H1 (cell line): ENCODE measurements around the gene NCF2. TPM values are rescaled to one million over a fixed set of nuclear protein-coding genes. Genes with fewer than 3 reads are reported as not detected.

Experiments used
- CTCF ChIA-PET: fragments of 300-600 bp; sonication (Branson Sonifier 250); formaldehyde crosslinking; loops from one replicate; lab custom pipeline; 2021; ENCODE audit not compliant: partially characterized antibody; lab: Charles Lee
- POLR2A ChIA-PET: fragments of 300-600 bp; sonication (Branson Sonifier 250); formaldehyde crosslinking; loops from one replicate; lab custom pipeline; 2021; ENCODE audit warnings: inconsistent platforms; ENCODE audit not compliant: partially characterized antibody; lab: Charles Lee
- DNase-seq, 2 experiments: peaks; one replicate each; pipeline versions ENCODE4 v3.0.0 to v3.0.0-alpha.2; 2010 to 2022; ENCODE audit warnings: low spot score in 2 of 2, low read depth in 1 of 2, mixed read lengths in 1 of 2
- FAIRE-seq: peaks from 2 replicates; lab custom pipeline; 2011; peaks lifted over from hg19 to GRCh38; lab: Jason Lieb, UNC
- H2AFZ ChIP-seq: 2 replicates; pipeline ENCODE4 v1.8.1; 2012; ENCODE audit warnings: low read length, inconsistent platforms
- H2AK5ac ChIP-seq: 2 replicates; pipeline ENCODE4 v1.6.1; 2013; ENCODE audit warnings: low read depth, low read length
- H2BK120ac ChIP-seq: replicated peaks from 2 replicates; pipeline ENCODE3; 2013; ENCODE audit warnings: low read depth, low read length, inconsistent platforms
- H2BK12ac ChIP-seq: 2 replicates; pipeline ENCODE4 v1.6.1; 2013; ENCODE audit warnings: low read depth, low read length
- H2BK15ac ChIP-seq: 2 replicates; pipeline ENCODE4 v1.6.1; 2013; ENCODE audit warnings: low read length
- H2BK20ac ChIP-seq: 2 replicates; pipeline ENCODE4 v1.6.1; 2013; ENCODE audit warnings: low read length
- H2BK5ac ChIP-seq: 2 replicates; pipeline ENCODE4 v1.6.1; 2013; ENCODE audit warnings: low read depth, low read length
- H3K14ac ChIP-seq: 2 replicates; pipeline ENCODE4 v1.6.1; 2013; ENCODE audit warnings: inconsistent platforms; ENCODE audit not compliant: insufficient read length
- H3K18ac ChIP-seq: 2 replicates; pipeline ENCODE4 v1.6.1; 2013; ENCODE audit warnings: low read length; ENCODE audit errors: extremely low read depth
- H3K23ac ChIP-seq: 2 replicates; pipeline ENCODE4 v1.6.1; 2013; ENCODE audit warnings: inconsistent platforms; ENCODE audit not compliant: insufficient read length
- H3K23me2 ChIP-seq: 2 replicates; pipeline ENCODE4 v1.6.1; 2013; ENCODE audit warnings: low read depth, low read length
- H3K27ac ChIP-seq: 2 replicates; pipeline ENCODE4 v1.6.1; 2011; ENCODE audit warnings: low read depth, low read length, inconsistent platforms
- H3K27me3 ChIP-seq, 4 experiments: replicated peaks in 1 of 4; 1 replicate in 1 of 4; 2 replicates in 3 of 4; pipeline versions ENCODE4 v1.6.1 to v1.8.1; 2011 to 2013; ENCODE audit warnings: low read length in 3 of 4, mild to moderate bottlenecking in 3 of 4, inconsistent platforms in 2 of 4, mixed read lengths in 2 of 4, moderate library complexity in 1 of 4; ENCODE audit not compliant: control insufficient read depth in 3 of 4, insufficient read depth in 3 of 4; ENCODE audit errors: extremely low read depth in 1 of 4
- H3K36me3 ChIP-seq, 4 experiments: 2 replicates each; pipeline versions ENCODE4 v1.6.1 to v1.8.1; 2011 to 2013; ENCODE audit warnings: mild to moderate bottlenecking in 4 of 4, low read length in 3 of 4, moderate library complexity in 2 of 4, control low read depth in 1 of 4, inconsistent platforms in 1 of 4; ENCODE audit not compliant: insufficient read depth in 4 of 4, control insufficient read depth in 2 of 4
- H3K4ac ChIP-seq: replicated peaks from 2 replicates; pipeline ENCODE3; 2013; ENCODE audit warnings: low read length, low read depth, mixed read lengths, inconsistent platforms; ENCODE audit not compliant: insufficient read length
- H3K4me1 ChIP-seq, 4 experiments: replicated peaks in 1 of 4; 1 replicate in 1 of 4; 2 replicates in 3 of 4; pipeline versions ENCODE4 v1.6.1 to v1.8.1; 2011 to 2013; ENCODE audit warnings: low read length in 3 of 4, inconsistent platforms in 2 of 4, mixed read lengths in 1 of 4; ENCODE audit not compliant: insufficient read depth in 4 of 4, control insufficient read depth in 3 of 4
- H3K4me2 ChIP-seq, 2 experiments: 2 replicates each; pipeline versions ENCODE4 v1.6.1 to v1.8.1; 2011 to 2013; ENCODE audit warnings: low read depth in 2 of 2, low read length in 2 of 2, control low read depth in 1 of 2, inconsistent platforms in 1 of 2, mild to moderate bottlenecking in 1 of 2; ENCODE audit not compliant: insufficient read depth in 1 of 2
- H3K4me3 ChIP-seq, 4 experiments: fragments of 200-600, 300-600 bp in 1 of 4; sonication (generic), shearing (Covaris generic), sonication (Bioruptor Twin) in 1 of 4; 2 replicates each; pipeline versions ENCODE4 v1.5.1 to v1.8.1; 2011 to 2016; ENCODE audit warnings: low read length in 4 of 4, low read depth in 3 of 4, control low read depth in 2 of 4, inconsistent platforms in 2 of 4, mild to moderate bottlenecking in 2 of 4, mixed read lengths in 1 of 4, moderate library complexity in 1 of 4; ENCODE audit not compliant: insufficient read depth in 2 of 4; ENCODE audit errors: extremely low read depth in 1 of 4
- H3K56ac ChIP-seq: replicated peaks from 2 replicates; pipeline ENCODE3; 2013; ENCODE audit warnings: low read depth, mild to moderate bottlenecking, mixed read lengths, low read length, inconsistent platforms; ENCODE audit not compliant: insufficient read length
- H3K79me1 ChIP-seq: 2 replicates; pipeline ENCODE4 v1.6.1; 2013; ENCODE audit warnings: low read depth, low read length, control low read depth
- H3K79me2 ChIP-seq, 2 experiments: 2 replicates each; pipeline versions ENCODE4 v1.6.1 to v1.8.1; 2012 to 2013; ENCODE audit warnings: low read length in 2 of 2, mild to moderate bottlenecking in 2 of 2, inconsistent platforms in 1 of 2; ENCODE audit not compliant: insufficient read depth in 2 of 2, control insufficient read depth in 1 of 2
- H3K9ac ChIP-seq, 4 experiments: replicated peaks in 1 of 4; 1 replicate in 1 of 4; 2 replicates in 3 of 4; pipeline versions ENCODE4 v1.6.1 to v1.8.1; 2011 to 2013; ENCODE audit warnings: low read depth in 3 of 4, low read length in 3 of 4, control low read depth in 2 of 4, mild to moderate bottlenecking in 2 of 4, moderate library complexity in 2 of 4, inconsistent platforms in 1 of 4; ENCODE audit errors: extremely low read depth in 1 of 4
- H3K9me3 ChIP-seq, 2 experiments: 2 replicates each; pipeline versions ENCODE4 v1.6.1 to v1.8.1; 2012 to 2013; ENCODE audit warnings: mild to moderate bottlenecking in 2 of 2, moderate library complexity in 2 of 2, control low read depth in 1 of 2, inconsistent platforms in 1 of 2, low read depth in 1 of 2, low read length in 1 of 2, mixed read lengths in 1 of 2; ENCODE audit not compliant: insufficient read depth in 2 of 2
- H4K20me1 ChIP-seq, 2 experiments: replicated peaks in 1 of 2; 2 replicates each; pipeline versions ENCODE3 to v1.8.1; 2011 to 2013; ENCODE audit warnings: inconsistent platforms in 2 of 2, low read length in 2 of 2, mild to moderate bottlenecking in 1 of 2; ENCODE audit not compliant: insufficient read depth in 2 of 2, control insufficient read depth in 1 of 2
- H4K5ac ChIP-seq: 2 replicates; pipeline ENCODE4 v1.6.1; 2013; ENCODE audit warnings: low read length, low read depth, mixed read lengths, inconsistent platforms; ENCODE audit not compliant: insufficient read length
- H4K8ac ChIP-seq: 2 replicates; pipeline ENCODE4 v1.8.0; 2013; ENCODE audit warnings: mild to moderate bottlenecking, moderate library complexity, low read length, inconsistent platforms; ENCODE audit not compliant: insufficient read depth; ENCODE audit errors: extremely low read depth
- H4K91ac ChIP-seq: replicated peaks from 2 replicates; pipeline ENCODE3; 2013; ENCODE audit warnings: low read length, mixed read lengths, inconsistent platforms; ENCODE audit not compliant: insufficient read length
- CTCF ChIP-seq, 3 experiments: IDR thresholded peaks; 1 replicate in 2 of 3; 2 replicates in 1 of 3; pipeline versions ENCODE4 v1.5.1 to v1.6.1; 2011; ENCODE audit warnings: low read length in 3 of 3, mild to moderate bottlenecking in 3 of 3, inconsistent platforms in 2 of 3, low read depth in 1 of 3, moderate library complexity in 1 of 3; ENCODE audit not compliant: insufficient read depth in 1 of 3; ENCODE audit errors: control extremely low read depth in 1 of 3
- HDAC2 ChIP-seq, 2 experiments: fragments of 300-600 bp in 1 of 2; sonication (generic) in 1 of 2; IDR thresholded peaks; 2 replicates each; pipeline ENCODE4 v1.6.1; 2011 to 2012; ENCODE audit warnings: low read depth in 2 of 2, low read length in 2 of 2, mild to moderate bottlenecking in 2 of 2, moderate library complexity in 2 of 2, borderline replicate concordance in 1 of 2, inconsistent platforms in 1 of 2
- SRF ChIP-seq: IDR thresholded peaks from 2 replicates; pipeline ENCODE4 v1.6.1; 2011; ENCODE audit warnings: mild to moderate bottlenecking, low read depth, low read length, moderate library complexity
- TBP ChIP-seq: IDR thresholded peaks from 2 replicates; pipeline ENCODE4 v1.6.1; 2011; ENCODE audit warnings: low read depth, low read length, improper control_type of control experiment
- WGBS, 2 experiments: shearing (Covaris generic) in 1 of 2; methylation state at CpG; one replicate each; pipeline versions ENCODE4 v1.1.6 to v1.1.7; 2013 to 2015; ENCODE audit warnings: low lambda C conversion rate in 2 of 2, mixed read lengths in 2 of 2, inconsistent platforms in 1 of 2, low coverage in 1 of 2, missing lambda C conversion rate in 1 of 2; ENCODE audit not compliant: insufficient replicate concordance in 2 of 2, insufficient coverage in 1 of 2, insufficient read length in 1 of 2; ENCODE audit errors: extremely low coverage in 1 of 2, missing lambda C conversion rate in 1 of 2; 5-methylcytosine and 5-hydroxymethylcytosine counted together
- polyA plus RNA-seq, 7 experiments: library from polyadenylated mRNA; depleted of rRNA in 3 of 7; stranded (reverse) in 5 of 7; unstranded in 2 of 7; fragments of >200 nt in 5 of 7; fragments of 200-250 nt in 2 of 7; gene quantifications; 1 replicate in 5 of 7; 2 replicates in 1 of 7; 4 replicates in 1 of 7; pipeline versions ENCODE4 v1.2.1 to v1.2.3, GENCODE V29; 2011 to 2013; ENCODE audit warnings: missing spikeins in 2 of 7, mixed read lengths in 2 of 7
- total RNA-seq: library from RNA; stranded (reverse); fragmentation: NEBNext Ultra II Directional; extraction: Animal tissue kit (Norgen Biotek cat#: 25700); gene quantifications from 2 replicates; pipeline ENCODE4 v1.2.1, GENCODE V29; 2021

The NCF2 gene
- total and polyA plus RNA-seq, 2 of the 8 experiments (the other 6 are each of a cell fraction or from before 2014, with no cell fraction given), result not detected

GRCh38 chr1:183633676-183634343, 43.6 kb upstream of the NCF2 start:
- no peak for FAIRE-seq
- Histone ChIP-seq H2BK12ac (no peak overlapping the region), H3K27ac (no peak overlapping the region), H2BK5ac (no peak overlapping the region), H3K14ac (no peak overlapping the region), H2BK15ac (no peak overlapping the region), H3K79me2 (peaks cover 0 to 34% of the 10 kb centered on the region in 2 experiments; a peak in 2 of 4 replicates), H3K36me3 (peaks cover 0 to 16% (median 10%) of the 10 kb centered on the region in 4 experiments; a peak in 6 of 8 replicates)
- CTCF ChIA-PET, result interaction anchor here (0.5 to 4.2 kb wide), 13 partner anchors 8 to 464 kb away, joined by 3 to 19 read pairs (median 4); partner anchors contain the start of gene NCF2
- 14% methylated on average over 1 of the region's 1 CpG; no CpG with 5 or more reads in 1 of the 2 experiments for WGBS, 2 experiments
- TF ChIP-seq SRF (peak; percentile 97), HDAC2 (IDR thresholded peaks at IDR 0.05; ENCODE audit: borderline replicate concordance in 1 of 2, low read depth in 2 of 2, low read length in 2 of 2) (no peak), TBP (0 out of 2 replicates have a peak, but pooled peaks have one; percentile 31), CTCF (IDR thresholded peaks at IDR 0.05; ENCODE audit: control extremely low read depth in 1 of 3, insufficient read depth in 1 of 3, low read depth in 1 of 3, low read length in 3 of 3) (peak in 2 of 3 experiments; percentile 33 to 40; a peak in 2 of 4 replicates)
- TF ChIP-seq, all 59 proteins: peak for 3
- Histone ChIP-seq H4K8ac (no peak overlapping the region), H2AK5ac (no peak overlapping the region), H3K9me3 (no peaks in the 10 kb centered on the region), H2AFZ (no peak overlapping the region), H3K4me3 (peak overlapping the region; percentile 87 to 92 (median 90); a peak in 6 of 8 replicates), H4K91ac (no peak overlapping the region), H2BK120ac (no peak overlapping the region), H3K79me1 (peaks cover 2% of the 10 kb centered on the region; the same call in 1 of the 2 replicates), H3K56ac (no peak overlapping the region), H4K5ac (no peak overlapping the region), H3K9ac (no peak overlapping the region), H4K20me1 (peaks cover 0 to 3% of the 10 kb centered on the region in 2 experiments), H3K23me2 (peaks cover 6% of the 10 kb centered on the region), H3K18ac (no peak overlapping the region), H3K4me2 (peak overlapping the region; percentile 92 to 98), H3K27me3 (peaks cover 0 to 7% (median 0%) of the 10 kb centered on the region in 4 experiments; a peak in 3 of 7 replicates), H3K4me1 (peaks cover 0 to 10% (median 2%) of the 10 kb centered on the region in 4 experiments; a peak in 3 of 7 replicates), H2BK20ac (no peak overlapping the region), H3K23ac (no peak overlapping the region), H3K4ac (no peak overlapping the region)
- POLR2A ChIA-PET, result interaction anchor here (0.7 to 1.5 kb wide), 4 partner anchors 11 to 441 kb away, joined by 3 to 4 read pairs (median 3); no protein-coding TSS in a partner anchor
- no peak for DNase-seq
